K562 (cell line): ENCODE data around the gene DTX3. TPM values are rescaled to one million over a fixed set of nuclear protein-coding genes. Genes with fewer than 3 reads are reported as not detected.

ENCODE experiments used
- FOXJ2 ChIP-seq: fragments of 200-800 bp; sonication (Bioruptor generic); IDR thresholded peaks from 2 replicates; pipeline ENCODE4 v1.6.1; 2016; ENCODE audit warnings: missing genetic modification characterization, missing compliant biosample characterization
- ZNF609 ChIP-seq: sonication (generic); formaldehyde crosslinking; IDR thresholded peaks from 2 replicates; pipeline ENCODE4 v1.8.1; 2023; ENCODE audit warnings: missing genetic modification reagents, mild to moderate bottlenecking, borderline replicate concordance
- polyA plus RNA-seq, 8 experiments: library from polyadenylated mRNA; depleted of rRNA in 4 of 8; stranded (reverse) in 5 of 8; unstranded in 3 of 8; fragments of >200 nt; fragmentation: Nextera tagmentation in 2 of 8; fragmentation: Illumina TruSeq in 1 of 8; extraction: Ambion mirVana in 2 of 8; extraction: Trizol in 1 of 8; gene quantifications; 2 replicates each; pipeline versions ENCODE4 v1.2.1 to v1.2.3, GENCODE V29; 2011 to 2014; ENCODE audit warnings: inconsistent platforms in 1 of 8, missing spikeins in 1 of 8
- total RNA-seq, 7 experiments: library from RNA; depleted of rRNA in 6 of 7; stranded (reverse); fragments of >200 nt in 6 of 7; fragmentation: Illumina TruSeq in 2 of 7; extraction: Trizol in 2 of 7; gene quantifications; 2 replicates each; pipeline versions ENCODE4 v1.2.1 to v1.2.3, GENCODE V29; 2011 to 2021; ENCODE audit warnings: low replicate concordance in 1 of 7

The DTX3 gene
- total and polyA plus RNA-seq, 9 of the 15 experiments (the other 6 are each of a cell fraction or from before 2014, with no cell fraction given), result 0.03 to 0.09 (median 0.06) TPM; not detected in 6

GRCh38 chr12:57625261-57626032, 20.8 kb downstream of the DTX3 start (continued):
- no peak for TF ChIP-seq ZNF609 (CRISPR knock-in tag)
- no peak for TF ChIP-seq FOXJ2 (tag)
